GM23338 (cell line): ENCODE measurements around the gene SRMS. TPM values are rescaled to one million over a fixed set of nuclear protein-coding genes. Genes with fewer than 3 reads are reported as not detected.

Source experiments
- ATAC-seq: fragments of 200-7000 bp; cut with Tn5 transposase; 3 replicates; pipeline ENCODE4 v1.9.1; 2020
- DNase-seq: peaks from one replicate; pipeline ENCODE4 v3.0.0-alpha.2; 2015; ENCODE audit warnings: low spot score
- H2AFZ ChIP-seq: fragments of 200-600 bp; sonication (generic); 2 replicates; pipeline ENCODE4 v1.8.0; 2016; ENCODE audit warnings: antibody characterized with exemption, mild to moderate bottlenecking, moderate library complexity
- H3F3A ChIP-seq: fragments of 200-600 bp; sonication (generic); replicated peaks from 2 replicates; pipeline ENCODE4 v1.8.0; 2017; ENCODE audit warnings: antibody characterized with exemption, mixed run types, low read depth
- H3K27ac ChIP-seq: fragments of 200-600 bp; sonication (generic); 2 replicates; pipeline ENCODE4 v1.6.1; 2016; ENCODE audit warnings: low read depth
- H3K27me3 ChIP-seq: fragments of 200-600 bp; sonication (generic); 2 replicates; pipeline ENCODE4 v1.8.0; 2016; ENCODE audit warnings: mild to moderate bottlenecking, mixed run types, moderate library complexity; ENCODE audit not compliant: insufficient read depth
- H3K36me3 ChIP-seq: fragments of 200-600 bp; sonication (generic); 2 replicates; pipeline ENCODE4 v1.8.0; 2016; ENCODE audit warnings: mild to moderate bottlenecking; ENCODE audit not compliant: insufficient read depth
- H3K4me1 ChIP-seq: fragments of 200-600 bp; sonication (generic); 2 replicates; pipeline ENCODE4 v1.8.0; 2016; ENCODE audit warnings: mild to moderate bottlenecking, moderate library complexity; ENCODE audit not compliant: insufficient read depth
- H3K4me2 ChIP-seq: fragments of 200-600 bp; sonication (generic); 2 replicates; pipeline ENCODE4 v1.7.1; 2017; ENCODE audit warnings: mixed run types
- H3K4me3 ChIP-seq: fragments of 200-600 bp; sonication (generic); 2 replicates; pipeline ENCODE4 v1.6.1; 2016; ENCODE audit warnings: mixed run types
- H3K79me2 ChIP-seq: fragments of 200-600 bp; sonication (generic); replicated peaks from 2 replicates; pipeline ENCODE4 v1.8.0; 2017; ENCODE audit warnings: mild to moderate bottlenecking; ENCODE audit not compliant: insufficient read depth
- H3K9me2 ChIP-seq: fragments of 200-600 bp; sonication (generic); 2 replicates; pipeline ENCODE4 v1.8.0; 2017; ENCODE audit not compliant: insufficient read depth
- H4K20me1 ChIP-seq: fragments of 200-600 bp; sonication (generic); replicated peaks from 2 replicates; pipeline ENCODE4 v1.8.0; 2017; ENCODE audit warnings: mild to moderate bottlenecking; ENCODE audit not compliant: insufficient read depth
- H3K27ac Mint-ChIP-seq: 2 replicates; pipeline ENCODE4 v1.8.0; 2020; ENCODE audit warnings: inconsistent platforms, mild to moderate bottlenecking, moderate library complexity, mixed read lengths
- H3K27me3 Mint-ChIP-seq: 3 replicates; pipeline ENCODE4 v1.8.0; 2022; ENCODE audit warnings: low read depth, mild to moderate bottlenecking, moderate library complexity, mixed read lengths, inconsistent platforms; ENCODE audit not compliant: insufficient read depth, poor library complexity
- H3K36me3 Mint-ChIP-seq: 3 replicates; pipeline ENCODE4 v1.8.0; 2021; ENCODE audit warnings: low read depth, mild to moderate bottlenecking, inconsistent platforms, moderate library complexity, mixed read lengths
- H3K4me1 Mint-ChIP-seq: 3 replicates; pipeline ENCODE4 v1.8.0; 2020; ENCODE audit warnings: mild to moderate bottlenecking, inconsistent platforms, mixed read lengths
- H3K4me3 Mint-ChIP-seq: 3 replicates; pipeline ENCODE4 v1.8.0; 2021; ENCODE audit warnings: moderate library complexity, mild to moderate bottlenecking, inconsistent platforms, mixed read lengths
- H3K9me3 Mint-ChIP-seq: 3 replicates; pipeline ENCODE4 v1.8.0; 2020; ENCODE audit warnings: moderate library complexity, mild to moderate bottlenecking, inconsistent platforms, mixed read lengths
- EZH2 ChIP-seq: fragments of 200-600 bp; sonication (generic); IDR thresholded peaks from one replicate; pipeline ENCODE4 v1.8.0; 2017; ENCODE audit warnings: antibody characterized with exemption, mild to moderate bottlenecking, low read depth; ENCODE audit not compliant: unreplicated experiment
- EZH2phosphoT487 ChIP-seq: fragments of 200-600 bp; sonication (generic); IDR thresholded peaks from one replicate; pipeline ENCODE4 v1.8.1; 2018; ENCODE audit warnings: antibody characterized with exemption; ENCODE audit not compliant: unreplicated experiment
- JUNB ChIP-seq: IDR thresholded peaks from one replicate; pipeline ENCODE4 v1.6.1; 2016; ENCODE audit warnings: antibody characterized with exemption; ENCODE audit not compliant: unreplicated experiment
- NANOG ChIP-seq: IDR thresholded peaks from 2 replicates; pipeline ENCODE4 v1.6.1; 2016; ENCODE audit warnings: antibody characterized with exemption, borderline replicate concordance
- POLR2AphosphoS5 ChIP-seq: IDR thresholded peaks from 2 replicates; pipeline ENCODE4 v1.6.1; 2016; ENCODE audit warnings: antibody characterized with exemption, low read depth
- STAT1 ChIP-seq: IDR thresholded peaks from one replicate; pipeline ENCODE4 v1.6.1; 2016; ENCODE audit warnings: antibody characterized with exemption; ENCODE audit not compliant: unreplicated experiment
- ZNF114 ChIP-seq: fragments of 250-450 bp; sonication (Bioruptor Pico); IDR thresholded peaks from 2 replicates; pipeline ENCODE4 v1.5.0; 2020; ENCODE audit warnings: mild to moderate bottlenecking, moderate library complexity
- polyA plus RNA-seq: library from polyadenylated mRNA; unstranded; fragments of >200 nt; fragmentation: Nextera tagmentation; extraction: Ambion mirVana; gene quantifications from 2 replicates; pipeline ENCODE4 v1.2.1, GENCODE V29; 2016
- total RNA-seq: library from RNA; depleted of rRNA; stranded (reverse); fragments of >200 nt; shearing (Covaris generic); gene quantifications from 2 replicates; pipeline ENCODE4 v1.2.3, GENCODE V29; 2014
- TF ChIP-seq, protein P1 (sequence below): fragments of 250-450 bp; sonication (Bioruptor Pico); IDR thresholded peaks from 2 replicates; pipeline ENCODE4 v1.5.0; 2020; ENCODE audit warnings: mild to moderate bottlenecking, moderate library complexity
- TF ChIP-seq, protein P2 (sequence below): IDR thresholded peaks from 2 replicates; pipeline ENCODE4 v1.6.1; 2016; ENCODE audit warnings: antibody characterized with exemption
- TF ChIP-seq, protein P3 (sequence below), 2 experiments: fragments of 200-600 bp in 1 of 2; sonication (generic) in 1 of 2; conservative IDR thresholded peaks; 2 replicates each; pipeline versions ENCODE4 v1.5.1 to v1.6.1; 2016 to 2017; ENCODE audit warnings: antibody characterized with exemption in 2 of 2, low read depth in 2 of 2, mild to moderate bottlenecking in 2 of 2, moderate library complexity in 1 of 2

The SRMS gene
- total and polyA plus RNA-seq, 2 experiments from 2014 or later, result 0.23 to 0.59 TPM

DNA sequence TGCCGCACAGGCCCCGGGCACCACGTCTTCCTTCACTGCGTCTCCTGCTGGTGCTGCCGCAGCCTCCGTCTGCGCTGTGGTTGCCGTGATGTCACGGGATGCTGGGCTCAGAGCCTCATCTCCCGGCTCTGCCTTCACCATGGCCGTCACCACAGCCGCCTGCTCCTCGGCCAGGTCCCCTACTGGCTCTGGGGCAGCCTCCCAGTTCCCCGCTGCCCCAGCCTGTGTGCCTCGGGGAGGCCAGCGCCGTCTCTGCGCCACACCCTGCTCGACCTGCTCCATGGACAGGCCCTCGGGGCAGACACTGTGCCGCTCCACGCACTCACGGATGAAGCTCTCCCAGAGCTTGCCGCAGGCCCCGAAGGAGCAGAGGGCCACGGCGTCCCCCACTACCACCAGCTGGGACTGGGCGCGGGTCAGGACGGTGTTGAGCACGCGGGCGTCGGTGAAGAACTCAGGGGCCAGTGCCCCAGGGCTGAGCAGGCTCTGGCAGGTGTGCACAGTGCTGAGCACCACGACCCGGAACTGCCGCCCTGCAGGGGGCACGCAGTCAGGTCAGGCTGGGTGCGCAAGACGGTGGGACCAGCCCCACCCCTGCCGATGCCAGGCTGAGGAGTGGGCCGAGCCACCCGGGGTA is 18.3 kb upstream of the SRMS start:
- TF ChIP-seq, protein P1, sequence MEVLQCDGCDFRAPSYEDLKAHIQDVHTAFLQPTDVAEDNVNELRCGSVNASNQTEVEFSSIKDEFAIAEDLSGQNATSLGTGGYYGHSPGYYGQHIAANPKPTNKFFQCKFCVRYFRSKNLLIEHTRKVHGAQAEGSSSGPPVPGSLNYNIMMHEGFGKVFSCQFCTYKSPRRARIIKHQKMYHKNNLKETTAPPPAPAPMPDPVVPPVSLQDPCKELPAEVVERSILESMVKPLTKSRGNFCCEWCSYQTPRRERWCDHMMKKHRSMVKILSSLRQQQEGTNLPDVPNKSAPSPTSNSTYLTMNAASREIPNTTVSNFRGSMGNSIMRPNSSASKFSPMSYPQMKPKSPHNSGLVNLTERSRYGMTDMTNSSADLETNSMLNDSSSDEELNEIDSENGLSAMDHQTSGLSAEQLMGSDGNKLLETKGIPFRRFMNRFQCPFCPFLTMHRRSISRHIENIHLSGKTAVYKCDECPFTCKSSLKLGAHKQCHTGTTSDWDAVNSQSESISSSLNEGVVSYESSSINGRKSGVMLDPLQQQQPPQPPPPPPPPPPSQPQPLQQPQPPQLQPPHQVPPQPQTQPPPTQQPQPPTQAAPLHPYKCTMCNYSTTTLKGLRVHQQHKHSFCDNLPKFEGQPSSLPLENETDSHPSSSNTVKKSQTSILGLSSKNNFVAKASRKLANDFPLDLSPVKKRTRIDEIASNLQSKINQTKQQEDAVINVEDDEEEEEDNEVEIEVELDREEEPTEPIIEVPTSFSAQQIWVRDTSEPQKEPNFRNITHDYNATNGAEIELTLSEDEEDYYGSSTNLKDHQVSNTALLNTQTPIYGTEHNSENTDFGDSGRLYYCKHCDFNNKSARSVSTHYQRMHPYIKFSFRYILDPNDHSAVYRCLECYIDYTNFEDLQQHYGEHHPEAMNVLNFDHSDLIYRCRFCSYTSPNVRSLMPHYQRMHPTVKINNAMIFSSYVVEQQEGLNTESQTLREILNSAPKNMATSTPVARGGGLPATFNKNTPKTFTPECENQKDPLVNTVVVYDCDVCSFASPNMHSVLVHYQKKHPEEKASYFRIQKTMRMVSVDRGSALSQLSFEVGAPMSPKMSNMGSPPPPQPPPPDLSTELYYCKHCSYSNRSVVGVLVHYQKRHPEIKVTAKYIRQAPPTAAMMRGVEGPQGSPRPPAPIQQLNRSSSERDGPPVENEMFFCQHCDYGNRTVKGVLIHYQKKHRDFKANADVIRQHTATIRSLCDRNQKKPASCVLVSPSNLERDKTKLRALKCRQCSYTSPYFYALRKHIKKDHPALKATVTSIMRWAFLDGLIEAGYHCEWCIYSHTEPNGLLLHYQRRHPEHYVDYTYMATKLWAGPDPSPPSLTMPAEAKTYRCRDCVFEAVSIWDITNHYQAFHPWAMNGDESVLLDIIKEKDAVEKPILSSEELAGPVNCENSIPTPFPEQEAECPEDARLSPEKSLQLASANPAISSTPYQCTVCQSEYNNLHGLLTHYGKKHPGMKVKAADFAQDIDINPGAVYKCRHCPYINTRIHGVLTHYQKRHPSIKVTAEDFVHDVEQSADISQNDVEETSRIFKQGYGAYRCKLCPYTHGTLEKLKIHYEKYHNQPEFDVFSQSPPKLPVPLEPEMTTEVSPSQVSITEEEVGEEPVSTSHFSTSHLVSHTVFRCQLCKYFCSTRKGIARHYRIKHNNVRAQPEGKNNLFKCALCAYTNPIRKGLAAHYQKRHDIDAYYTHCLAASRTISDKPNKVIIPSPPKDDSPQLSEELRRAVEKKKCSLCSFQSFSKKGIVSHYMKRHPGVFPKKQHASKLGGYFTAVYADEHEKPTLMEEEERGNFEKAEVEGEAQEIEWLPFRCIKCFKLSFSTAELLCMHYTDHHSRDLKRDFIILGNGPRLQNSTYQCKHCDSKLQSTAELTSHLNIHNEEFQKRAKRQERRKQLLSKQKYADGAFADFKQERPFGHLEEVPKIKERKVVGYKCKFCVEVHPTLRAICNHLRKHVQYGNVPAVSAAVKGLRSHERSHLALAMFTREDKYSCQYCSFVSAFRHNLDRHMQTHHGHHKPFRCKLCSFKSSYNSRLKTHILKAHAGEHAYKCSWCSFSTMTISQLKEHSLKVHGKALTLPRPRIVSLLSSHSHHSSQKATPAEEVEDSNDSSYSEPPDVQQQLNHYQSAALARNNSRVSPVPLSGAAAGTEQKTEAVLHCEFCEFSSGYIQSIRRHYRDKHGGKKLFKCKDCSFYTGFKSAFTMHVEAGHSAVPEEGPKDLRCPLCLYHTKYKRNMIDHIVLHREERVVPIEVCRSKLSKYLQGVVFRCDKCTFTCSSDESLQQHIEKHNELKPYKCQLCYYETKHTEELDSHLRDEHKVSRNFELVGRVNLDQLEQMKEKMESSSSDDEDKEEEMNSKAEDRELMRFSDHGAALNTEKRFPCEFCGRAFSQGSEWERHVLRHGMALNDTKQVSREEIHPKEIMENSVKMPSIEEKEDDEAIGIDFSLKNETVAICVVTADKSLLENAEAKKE, result no peak
- TF ChIP-seq ZNF114, result no peak

DNA sequence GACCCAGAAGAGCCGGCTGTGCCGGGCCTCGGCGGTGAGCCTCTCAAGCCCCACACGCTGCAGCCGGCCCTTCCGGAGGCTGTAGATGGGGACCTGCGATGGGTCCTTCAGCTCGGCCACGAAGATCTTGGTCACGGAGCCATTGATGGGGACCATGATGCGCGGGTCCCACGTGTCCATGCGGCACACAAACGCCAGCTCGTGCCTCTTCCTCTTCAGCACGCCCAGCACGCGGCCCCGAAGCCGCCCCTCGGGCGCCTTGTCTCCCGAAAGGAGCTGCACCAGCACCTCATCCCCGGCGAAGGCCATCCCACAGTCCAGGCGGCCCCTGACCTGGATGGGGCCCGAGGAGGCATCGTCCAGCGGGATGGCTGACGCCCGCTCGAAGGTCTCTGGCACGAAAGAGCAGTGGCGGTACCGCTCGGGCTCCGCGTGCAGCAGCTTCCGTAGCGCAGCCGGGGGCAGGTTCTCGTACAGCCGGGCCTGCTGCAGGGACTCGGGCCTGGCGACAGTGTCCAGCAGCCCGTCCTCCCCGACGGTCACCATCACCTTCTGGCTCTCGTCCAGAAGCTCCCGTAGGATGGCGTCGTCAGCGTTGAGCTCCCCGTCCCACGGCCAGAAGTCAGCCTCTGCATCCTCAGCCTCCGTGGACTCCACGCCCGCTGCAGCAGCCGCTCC is 17.6 kb upstream of the SRMS start:
- H3K27me3 ChIP-seq, result no peaks in the 10 kb centered on the region
- H3K36me3 Mint-ChIP-seq, result peaks cover 3% of the 10 kb centered on the region; the same call in 1 of the 3 replicates
- TF ChIP-seq STAT1 (no peak), EZH2phosphoT487 (no peak), EZH2 (no peak), ZNF114 (no peak), JUNB (no peak), NANOG (no peak), POLR2AphosphoS5 (no peak)
- TF ChIP-seq, protein P2, sequence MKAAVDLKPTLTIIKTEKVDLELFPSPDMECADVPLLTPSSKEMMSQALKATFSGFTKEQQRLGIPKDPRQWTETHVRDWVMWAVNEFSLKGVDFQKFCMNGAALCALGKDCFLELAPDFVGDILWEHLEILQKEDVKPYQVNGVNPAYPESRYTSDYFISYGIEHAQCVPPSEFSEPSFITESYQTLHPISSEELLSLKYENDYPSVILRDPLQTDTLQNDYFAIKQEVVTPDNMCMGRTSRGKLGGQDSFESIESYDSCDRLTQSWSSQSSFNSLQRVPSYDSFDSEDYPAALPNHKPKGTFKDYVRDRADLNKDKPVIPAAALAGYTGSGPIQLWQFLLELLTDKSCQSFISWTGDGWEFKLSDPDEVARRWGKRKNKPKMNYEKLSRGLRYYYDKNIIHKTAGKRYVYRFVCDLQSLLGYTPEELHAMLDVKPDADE, result no peak
- TF ChIP-seq, protein P3, sequence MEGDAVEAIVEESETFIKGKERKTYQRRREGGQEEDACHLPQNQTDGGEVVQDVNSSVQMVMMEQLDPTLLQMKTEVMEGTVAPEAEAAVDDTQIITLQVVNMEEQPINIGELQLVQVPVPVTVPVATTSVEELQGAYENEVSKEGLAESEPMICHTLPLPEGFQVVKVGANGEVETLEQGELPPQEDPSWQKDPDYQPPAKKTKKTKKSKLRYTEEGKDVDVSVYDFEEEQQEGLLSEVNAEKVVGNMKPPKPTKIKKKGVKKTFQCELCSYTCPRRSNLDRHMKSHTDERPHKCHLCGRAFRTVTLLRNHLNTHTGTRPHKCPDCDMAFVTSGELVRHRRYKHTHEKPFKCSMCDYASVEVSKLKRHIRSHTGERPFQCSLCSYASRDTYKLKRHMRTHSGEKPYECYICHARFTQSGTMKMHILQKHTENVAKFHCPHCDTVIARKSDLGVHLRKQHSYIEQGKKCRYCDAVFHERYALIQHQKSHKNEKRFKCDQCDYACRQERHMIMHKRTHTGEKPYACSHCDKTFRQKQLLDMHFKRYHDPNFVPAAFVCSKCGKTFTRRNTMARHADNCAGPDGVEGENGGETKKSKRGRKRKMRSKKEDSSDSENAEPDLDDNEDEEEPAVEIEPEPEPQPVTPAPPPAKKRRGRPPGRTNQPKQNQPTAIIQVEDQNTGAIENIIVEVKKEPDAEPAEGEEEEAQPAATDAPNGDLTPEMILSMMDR (conservative IDR thresholded peaks at IDR 0.05; ENCODE audit: low read depth in 2 of 2), result no peak
- no peaks in the 10 kb centered on the region for H3K79me2 ChIP-seq
- no peaks in the 10 kb centered on the region for H3F3A ChIP-seq
- no peaks in the 10 kb centered on the region for H3K27me3 Mint-ChIP-seq
- H3K4me3 ChIP-seq, result no peak overlapping the region
- no peak overlapping the region for H3K27ac ChIP-seq
- no peak overlapping the region for H2AFZ ChIP-seq
- H3K4me1 Mint-ChIP-seq, result no peaks in the 10 kb centered on the region
- H3K36me3 ChIP-seq, result no peaks in the 10 kb centered on the region
- H3K4me2 ChIP-seq, result no peak overlapping the region
- no peak for ATAC-seq
- no peak for DNase-seq
- no peaks in the 10 kb centered on the region for H3K4me1 ChIP-seq
- no peak overlapping the region for H3K27ac Mint-ChIP-seq
- no peaks in the 10 kb centered on the region for H4K20me1 ChIP-seq
- no peaks in the 10 kb centered on the region for H3K9me2 ChIP-seq
- H3K4me3 Mint-ChIP-seq, result no peak overlapping the region
- H3K9me3 Mint-ChIP-seq, result peaks cover 2% of the 10 kb centered on the region; the same call in 1 of the 3 replicates

More for the DNA sequence above, 18.3 kb upstream of the SRMS start:
- H3K4me1 ChIP-seq, result no peaks in the 10 kb centered on the region
- no peak overlapping the region for H3K4me2 ChIP-seq
- Mint-ChIP-seq H3K9me3 (no peaks in the 10 kb centered on the region), H3K4me3 (no peak overlapping the region), H3K4me1 (no peaks in the 10 kb centered on the region), H3K27me3 (no peaks in the 10 kb centered on the region), H3K27ac (no peak overlapping the region), H3K36me3 (no peaks in the 10 kb centered on the region)
- H4K20me1 ChIP-seq, result no peaks in the 10 kb centered on the region
- no peak overlapping the region for H3K27ac ChIP-seq
- H2AFZ ChIP-seq, result no peak overlapping the region
- ATAC-seq (no peak), DNase-seq (no peak)
- H3K9me2 ChIP-seq, result no peaks in the 10 kb centered on the region
- H3K27me3 ChIP-seq, result no peaks in the 10 kb centered on the region
- H3K36me3 ChIP-seq, result no peaks in the 10 kb centered on the region
- no peaks in the 10 kb centered on the region for H3K79me2 ChIP-seq
- no peak overlapping the region for H3K4me3 ChIP-seq
- H3F3A ChIP-seq, result no peaks in the 10 kb centered on the region
